HG02973 (cell line): ENCODE results near the gene KCNS1.
"Not testable (repeated sequence)": the region's sequence is repeated elsewhere in the genome, so short reads cannot be mapped to it uniquely, and the experiment has no call there.

Experiments
- ATAC-seq: cut with Tn5 transposase; IDR thresholded peaks from one replicate; pipeline ENCODE4 v1.9.1; 2021; ENCODE audit warnings: moderate library complexity; ENCODE audit not compliant: unreplicated experiment

Gene KCNS1

GRCh38 chr20:45082468-45082867 lies 18.5 kb downstream of the KCNS1 start:
- ATAC-seq: no peak

GRCh38 chr20:45080867-45081624 lies 19.9 kb downstream of the KCNS1 start:
- no peak for ATAC-seq

GRCh38 chr20:45077559-45077958 lies 23.4 kb downstream of the KCNS1 start:
- no peak for ATAC-seq

GRCh38 chr20:45073221-45073620 lies 27.7 kb downstream of the KCNS1 start:
- no peak for ATAC-seq

GRCh38 chr20:45072066-45072465 lies 28.9 kb downstream of the KCNS1 start:
- no peak for ATAC-seq

GRCh38 chr20:45070932-45071632 lies 29.8 kb downstream of the KCNS1 start:
- ATAC-seq: no peak

GRCh38 chr20:45069261-45069660 lies 31.7 kb downstream of the KCNS1 start:
- ATAC-seq: no peak

- no peak for ATAC-seq
These were observed 33.4 kb downstream of the KCNS1 start for GRCh38 chr20:45067558-45067957.

- ATAC-seq: no peak
These were observed 33.8 kb downstream of the KCNS1 start for GRCh38 chr20:45067087-45067486.

- no peak for ATAC-seq
These were observed 34.6 kb downstream of the KCNS1 start for GRCh38 chr20:45066372-45066771.

- ATAC-seq: no peak
These were observed 36.1 kb downstream of the KCNS1 start for GRCh38 chr20:45064812-45065211.

GRCh38 chr20:45063107-45063506 lies 37.8 kb downstream of the KCNS1 start:
- ATAC-seq: not testable (repeated sequence)

GRCh38 chr20:45061244-45061643 lies 39.7 kb downstream of the KCNS1 start:
- ATAC-seq: no peak

GRCh38 chr20:45060294-45060693 lies 40.6 kb downstream of the KCNS1 start:
- ATAC-seq: no peak

- no peak for ATAC-seq
These were observed 41.8 kb downstream of the KCNS1 start for GRCh38 chr20:45059022-45059728.

GRCh38 chr20:45058168-45058850 lies 42.6 kb downstream of the KCNS1 start:
- no peak for ATAC-seq

GRCh38 chr20:45056473-45057173 lies 44.3 kb downstream of the KCNS1 start:
- ATAC-seq: no peak

GRCh38 chr20:45055056-45055455 lies 45.9 kb downstream of the KCNS1 start:
- no peak for ATAC-seq

- no peak for ATAC-seq
These were observed 47.2 kb downstream of the KCNS1 start for GRCh38 chr20:45053430-45054351.
